ENCODE measurements around the gene SHROOM2.

The SHROOM2 gene, protein sequence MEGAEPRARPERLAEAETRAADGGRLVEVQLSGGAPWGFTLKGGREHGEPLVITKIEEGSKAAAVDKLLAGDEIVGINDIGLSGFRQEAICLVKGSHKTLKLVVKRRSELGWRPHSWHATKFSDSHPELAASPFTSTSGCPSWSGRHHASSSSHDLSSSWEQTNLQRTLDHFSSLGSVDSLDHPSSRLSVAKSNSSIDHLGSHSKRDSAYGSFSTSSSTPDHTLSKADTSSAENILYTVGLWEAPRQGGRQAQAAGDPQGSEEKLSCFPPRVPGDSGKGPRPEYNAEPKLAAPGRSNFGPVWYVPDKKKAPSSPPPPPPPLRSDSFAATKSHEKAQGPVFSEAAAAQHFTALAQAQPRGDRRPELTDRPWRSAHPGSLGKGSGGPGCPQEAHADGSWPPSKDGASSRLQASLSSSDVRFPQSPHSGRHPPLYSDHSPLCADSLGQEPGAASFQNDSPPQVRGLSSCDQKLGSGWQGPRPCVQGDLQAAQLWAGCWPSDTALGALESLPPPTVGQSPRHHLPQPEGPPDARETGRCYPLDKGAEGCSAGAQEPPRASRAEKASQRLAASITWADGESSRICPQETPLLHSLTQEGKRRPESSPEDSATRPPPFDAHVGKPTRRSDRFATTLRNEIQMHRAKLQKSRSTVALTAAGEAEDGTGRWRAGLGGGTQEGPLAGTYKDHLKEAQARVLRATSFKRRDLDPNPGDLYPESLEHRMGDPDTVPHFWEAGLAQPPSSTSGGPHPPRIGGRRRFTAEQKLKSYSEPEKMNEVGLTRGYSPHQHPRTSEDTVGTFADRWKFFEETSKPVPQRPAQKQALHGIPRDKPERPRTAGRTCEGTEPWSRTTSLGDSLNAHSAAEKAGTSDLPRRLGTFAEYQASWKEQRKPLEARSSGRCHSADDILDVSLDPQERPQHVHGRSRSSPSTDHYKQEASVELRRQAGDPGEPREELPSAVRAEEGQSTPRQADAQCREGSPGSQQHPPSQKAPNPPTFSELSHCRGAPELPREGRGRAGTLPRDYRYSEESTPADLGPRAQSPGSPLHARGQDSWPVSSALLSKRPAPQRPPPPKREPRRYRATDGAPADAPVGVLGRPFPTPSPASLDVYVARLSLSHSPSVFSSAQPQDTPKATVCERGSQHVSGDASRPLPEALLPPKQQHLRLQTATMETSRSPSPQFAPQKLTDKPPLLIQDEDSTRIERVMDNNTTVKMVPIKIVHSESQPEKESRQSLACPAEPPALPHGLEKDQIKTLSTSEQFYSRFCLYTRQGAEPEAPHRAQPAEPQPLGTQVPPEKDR (N-terminal part only)

DNA sequence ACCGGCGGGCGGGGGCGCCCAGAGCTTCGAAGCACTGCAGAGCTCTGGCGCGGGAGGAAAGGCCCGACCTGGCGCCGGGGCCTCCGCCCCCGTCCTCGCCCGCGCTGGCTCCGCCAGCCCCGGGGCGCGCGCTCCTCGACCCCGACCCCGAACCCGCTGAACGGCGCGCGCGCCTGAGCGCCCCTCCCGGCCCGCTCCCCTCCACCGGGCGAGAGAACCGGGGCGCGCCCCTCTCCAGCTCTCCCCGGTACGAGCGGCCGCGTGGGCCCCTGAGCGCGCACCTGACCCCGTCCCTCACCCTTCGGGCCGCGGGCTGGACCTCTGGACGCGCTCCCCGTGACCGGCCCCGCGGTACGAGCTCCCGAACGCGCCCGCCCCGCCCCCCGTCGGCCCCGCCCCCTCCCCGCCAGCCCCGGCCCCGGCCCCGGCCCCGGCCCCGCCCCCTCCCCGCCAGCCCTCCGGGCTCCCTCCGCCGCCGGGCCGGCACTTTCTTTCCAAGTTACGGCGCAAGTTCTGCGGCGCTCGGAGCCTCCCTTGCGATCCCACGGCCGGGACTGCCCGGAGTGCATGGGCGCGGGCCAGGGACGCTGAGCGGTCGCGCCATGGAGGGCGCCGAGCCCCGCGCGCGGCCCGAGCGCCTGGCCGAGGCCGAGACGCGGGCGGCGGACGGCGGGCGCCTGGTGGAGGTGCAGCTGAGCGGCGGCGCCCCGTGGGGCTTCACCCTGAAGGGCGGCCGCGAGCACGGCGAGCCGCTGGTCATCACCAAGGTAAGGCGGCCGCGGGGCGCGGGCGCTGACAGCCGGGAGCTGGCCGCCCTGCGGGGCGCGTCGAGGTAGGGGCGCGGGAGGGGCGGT, at the start of gene SHROOM2:
SHROOM2 (plus strand) TSS at position 486 of the 854 bp plus-strand sequence; CDS start at position 603, 117 bp downstream.
- in situ Hi-C loops (cut with MboI; ENCODE audit: low pct_unique_long_range_greater_than_20kb, low sequenced_read_pairs, unreplicated experiment) = no loop called here
- DNase-seq (ENCODE audit: low spot score) = no peak
- TF ChIP-seq, protein P1, sequence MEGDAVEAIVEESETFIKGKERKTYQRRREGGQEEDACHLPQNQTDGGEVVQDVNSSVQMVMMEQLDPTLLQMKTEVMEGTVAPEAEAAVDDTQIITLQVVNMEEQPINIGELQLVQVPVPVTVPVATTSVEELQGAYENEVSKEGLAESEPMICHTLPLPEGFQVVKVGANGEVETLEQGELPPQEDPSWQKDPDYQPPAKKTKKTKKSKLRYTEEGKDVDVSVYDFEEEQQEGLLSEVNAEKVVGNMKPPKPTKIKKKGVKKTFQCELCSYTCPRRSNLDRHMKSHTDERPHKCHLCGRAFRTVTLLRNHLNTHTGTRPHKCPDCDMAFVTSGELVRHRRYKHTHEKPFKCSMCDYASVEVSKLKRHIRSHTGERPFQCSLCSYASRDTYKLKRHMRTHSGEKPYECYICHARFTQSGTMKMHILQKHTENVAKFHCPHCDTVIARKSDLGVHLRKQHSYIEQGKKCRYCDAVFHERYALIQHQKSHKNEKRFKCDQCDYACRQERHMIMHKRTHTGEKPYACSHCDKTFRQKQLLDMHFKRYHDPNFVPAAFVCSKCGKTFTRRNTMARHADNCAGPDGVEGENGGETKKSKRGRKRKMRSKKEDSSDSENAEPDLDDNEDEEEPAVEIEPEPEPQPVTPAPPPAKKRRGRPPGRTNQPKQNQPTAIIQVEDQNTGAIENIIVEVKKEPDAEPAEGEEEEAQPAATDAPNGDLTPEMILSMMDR (IDR thresholded peaks at IDR 0.05; ENCODE audit: extremely low read depth, insufficient read depth, missing control alignments) = no peak

DNA sequence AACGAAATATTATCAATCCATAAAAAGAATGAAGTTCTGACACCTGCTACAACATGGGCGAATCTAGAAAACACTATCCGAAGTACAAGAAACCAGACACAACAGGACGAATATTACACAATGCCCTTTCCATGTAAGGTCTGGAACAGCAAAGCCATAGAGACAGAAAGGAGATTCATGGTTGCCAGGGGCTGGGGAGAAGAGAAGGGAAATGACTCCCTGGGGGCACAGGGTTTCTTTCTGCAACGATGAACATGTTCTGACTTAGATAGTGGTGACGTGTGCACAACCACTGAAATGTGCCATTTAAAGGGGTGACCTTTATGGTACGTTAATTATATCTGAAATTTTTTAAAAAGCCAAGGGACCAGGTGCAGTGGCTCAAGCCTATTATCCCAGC, 48.9 kb upstream of the SHROOM2 start:
- DNase-seq (ENCODE audit: low spot score) = no peak
- in situ Hi-C loops (cut with MboI; ENCODE audit: low pct_unique_long_range_greater_than_20kb, low sequenced_read_pairs, unreplicated experiment) = no loop called here
- TF ChIP-seq, protein P1 (IDR thresholded peaks at IDR 0.05; ENCODE audit: extremely low read depth, insufficient read depth, missing control alignments) = no peak

DNA sequence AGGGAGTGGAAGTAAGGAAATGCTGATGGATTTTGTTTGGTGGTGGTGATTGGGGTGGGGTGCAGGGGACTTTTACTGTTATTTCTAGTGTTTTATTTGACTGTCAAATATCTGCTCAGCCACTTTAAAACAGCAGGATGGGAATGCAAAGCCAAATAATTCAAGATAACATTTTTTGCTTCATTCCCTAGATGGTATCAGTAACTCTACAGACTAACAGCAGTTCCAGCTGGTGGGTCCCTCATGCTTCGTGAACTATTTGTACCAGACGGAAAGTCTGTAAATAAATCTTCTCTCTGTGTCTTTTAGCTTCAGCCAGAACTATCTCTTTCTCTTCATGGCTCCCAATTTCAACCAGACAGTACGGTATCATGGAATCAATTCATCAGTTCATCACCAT, 48.1 kb upstream of the SHROOM2 start:
- TF ChIP-seq, protein P1 (IDR thresholded peaks at IDR 0.05; ENCODE audit: extremely low read depth, insufficient read depth, missing control alignments) = no peak
- in situ Hi-C loops (cut with MboI; ENCODE audit: low pct_unique_long_range_greater_than_20kb, low sequenced_read_pairs, unreplicated experiment) = no loop called here
- DNase-seq (ENCODE audit: low spot score) = no peak

DNA sequence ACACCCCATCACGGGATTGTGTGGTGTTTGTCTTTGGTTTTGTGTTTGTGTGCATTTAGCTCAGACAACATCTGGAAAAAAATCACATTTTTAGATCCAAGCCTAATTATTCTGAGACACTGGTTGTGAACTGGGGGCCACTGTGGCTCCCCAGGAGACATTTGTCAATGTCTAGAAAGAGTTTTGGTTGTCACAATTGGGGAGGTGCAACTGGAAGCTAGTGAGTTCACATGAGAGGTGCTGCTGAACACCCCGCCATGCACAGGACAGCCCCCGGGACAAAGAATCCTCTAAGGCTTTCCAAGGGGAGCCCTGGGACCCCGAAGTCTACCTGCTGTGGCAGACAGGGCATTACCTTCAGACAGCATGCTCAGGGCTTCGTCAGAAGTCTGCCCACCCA, 47.1 kb upstream of the SHROOM2 start:
- in situ Hi-C loops (cut with MboI; ENCODE audit: low pct_unique_long_range_greater_than_20kb, low sequenced_read_pairs, unreplicated experiment) = no loop called here
- TF ChIP-seq, protein P1 (IDR thresholded peaks at IDR 0.05; ENCODE audit: extremely low read depth, insufficient read depth, missing control alignments) = no peak
- no peak for DNase-seq (ENCODE audit: low spot score)

DNA sequence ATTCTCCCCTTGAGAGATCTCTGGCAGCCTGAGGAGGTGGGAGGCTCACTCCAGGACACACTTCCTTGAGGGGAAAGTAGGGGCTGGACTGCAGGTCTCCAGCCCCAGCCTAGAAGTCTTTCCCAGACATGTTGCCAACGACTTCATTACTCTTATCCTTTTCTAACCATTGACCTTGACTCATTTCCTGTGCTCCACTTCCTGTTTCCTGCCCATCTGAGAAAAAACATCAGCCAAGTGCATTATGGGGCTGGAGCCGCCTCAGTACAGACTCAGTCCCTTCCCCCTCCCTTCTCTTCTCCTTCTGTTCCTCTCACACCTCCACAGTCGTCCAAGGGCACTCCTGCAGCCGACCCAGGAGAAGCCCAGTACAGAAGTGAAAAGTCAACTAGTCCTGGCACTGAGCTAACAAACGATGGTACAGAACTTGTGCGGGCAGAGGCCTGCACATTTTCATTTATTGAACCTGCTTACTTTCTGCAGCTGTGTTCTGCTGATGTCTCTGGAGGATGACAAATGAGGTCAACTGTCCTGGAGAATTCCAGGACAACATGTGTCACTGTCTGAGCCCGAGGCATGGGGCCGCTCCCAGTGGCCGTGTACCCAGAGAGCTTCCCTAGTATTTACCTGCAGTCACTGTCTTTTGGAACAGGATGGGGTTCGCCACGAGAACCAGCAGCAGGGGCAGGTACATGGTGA, 40.7 kb upstream of the SHROOM2 start:
- DNase-seq (ENCODE audit: low spot score) = no peak
- TF ChIP-seq, protein P1 (IDR thresholded peaks at IDR 0.05; ENCODE audit: extremely low read depth, insufficient read depth, missing control alignments) = no peak
- in situ Hi-C loops (cut with MboI; ENCODE audit: low pct_unique_long_range_greater_than_20kb, low sequenced_read_pairs, unreplicated experiment) = no loop called here
